ENCODE measurements around the gene KCTD13.
A peak's percentile ranks its signal among the peaks of the same experiment; 100 is the strongest.

KCTD13 gene

GRCh38 chr16:29973384-29974246 lies 47.6 kb upstream of the KCTD13 start, which contains the start of gene TAOK2 (continued):
- no peak for TF ChIP-seq ZFP37 (tag by site-specific recombination; IDR thresholded peaks at IDR 0.05)
- TF ChIP-seq ZNF48 (tag by site-specific recombination; IDR thresholded peaks at IDR 0.05), result no peak
- no peak for TF ChIP-seq ZNF670 (tag by site-specific recombination; IDR thresholded peaks at IDR 0.05; ENCODE audit: low read depth)
- TF ChIP-seq ZNF677 (tag by site-specific recombination; IDR thresholded peaks at IDR 0.05), result no peak
- peak; percentile 69 for TF ChIP-seq EGR2 (tag by site-specific recombination; IDR thresholded peaks at IDR 0.05; ENCODE audit: low read depth)
- peak; percentile 42; the same call in 1 of the 2 replicates for TF ChIP-seq ZNF76 (tag by site-specific recombination; IDR thresholded peaks at IDR 0.05; ENCODE audit: borderline replicate concordance, low read depth)
- no peak for TF ChIP-seq ZNF140 (tag by site-specific recombination; IDR thresholded peaks at IDR 0.05)
- 0 out of 2 replicates have a peak, but pooled peaks have one; percentile 11 for TF ChIP-seq GFI1B (tag by site-specific recombination; IDR thresholded peaks at IDR 0.05)
- TF ChIP-seq ZNF791 (tag by site-specific recombination; IDR thresholded peaks at IDR 0.05), result no peak
- peak; percentile 92 for TF ChIP-seq ZBTB17 (tag by site-specific recombination; IDR thresholded peaks at IDR 0.05)
- TF ChIP-seq PRDM10 (tag by site-specific recombination; IDR thresholded peaks at IDR 0.05), result peak; percentile 60; the same call in 1 of the 2 replicates
- no peak for TF ChIP-seq ZNF311 (tag by site-specific recombination; IDR thresholded peaks at IDR 0.05; ENCODE audit: borderline replicate concordance)
- TF ChIP-seq BCL11A (tag by site-specific recombination; IDR thresholded peaks at IDR 0.05; ENCODE audit: low read depth), result no peak
- no peak for TF ChIP-seq ZNF146 (tag by site-specific recombination; IDR thresholded peaks at IDR 0.05)
- no peak for TF ChIP-seq ZNF112 (tag by site-specific recombination; IDR thresholded peaks at IDR 0.05)
- TF ChIP-seq ZBTB44 (tag by site-specific recombination; IDR thresholded peaks at IDR 0.05), result 0 out of 2 replicates have a peak, but pooled peaks have one; percentile 66
- no peak for TF ChIP-seq ZBTB10 (tag by site-specific recombination; IDR thresholded peaks at IDR 0.05)
- peak; percentile 77 for TF ChIP-seq ZNF2 (tag by site-specific recombination; IDR thresholded peaks at IDR 0.05)
- peak; percentile 72 for TF ChIP-seq ZBTB8A (tag by site-specific recombination; IDR thresholded peaks at IDR 0.05)
- TF ChIP-seq KLF16 (tag by site-specific recombination; IDR thresholded peaks at IDR 0.05), result peak; percentile 76; the same call in 1 of the 2 replicates
- TF ChIP-seq KLF9 (tag by site-specific recombination; IDR thresholded peaks at IDR 0.05; ENCODE audit: low read depth), result peak; percentile 95
- TF ChIP-seq HOXD13 (CRISPR knock-in tag; IDR thresholded peaks at IDR 0.05; ENCODE audit: borderline replicate concordance), result no peak
- no peak for TF ChIP-seq ZNF292 (tag by site-specific recombination; IDR thresholded peaks at IDR 0.05; ENCODE audit: borderline replicate concordance, low read depth)
- 0 out of 2 replicates have a peak, but pooled peaks have one; percentile 18 for TF ChIP-seq INSM2 (tag by site-specific recombination; IDR thresholded peaks at IDR 0.05)
- TF ChIP-seq ZNF501 (tag by site-specific recombination; IDR thresholded peaks at IDR 0.05), result peak; percentile 68; the same call in 1 of the 2 replicates
- no peak for TF ChIP-seq ZBTB1 (tag by site-specific recombination; IDR thresholded peaks at IDR 0.05)
- no peak for TF ChIP-seq ZNF239 (tag by site-specific recombination; IDR thresholded peaks at IDR 0.05)
- TF ChIP-seq ZNF704 (tag by site-specific recombination; IDR thresholded peaks at IDR 0.05), result 0 out of 2 replicates have a peak, but pooled peaks have one; percentile 53
- no peak for TF ChIP-seq ZNF16 (tag by site-specific recombination; IDR thresholded peaks at IDR 0.05; ENCODE audit: low read depth)
